H9 (cell line): ENCODE results near the gene SDR42E1. TPM values are rescaled to one million over a fixed set of nuclear protein-coding genes. Genes with fewer than 3 reads are reported as not detected.

Experiments
- DNase-seq: peaks from one replicate; pipeline ENCODE4 v3.0.0-alpha.2; 2017
- H2AFZ ChIP-seq: one replicate; pipeline ENCODE4 v1.6.1; 2013; ENCODE audit warnings: mild to moderate bottlenecking, low read length, control low read depth, moderate library complexity
- H2AK5ac ChIP-seq: 2 replicates; pipeline ENCODE4 v1.6.1; 2013; ENCODE audit warnings: low read length, control low read depth, mixed read lengths; ENCODE audit not compliant: insufficient read length
- H2BK120ac ChIP-seq: one replicate; pipeline ENCODE4 v1.6.1; 2013; ENCODE audit warnings: low read depth, mild to moderate bottlenecking, low read length, control low read depth, inconsistent platforms; ENCODE audit not compliant: poor library complexity, severe bottlenecking
- H2BK12ac ChIP-seq: 2 replicates; pipeline ENCODE4 v1.6.1; 2013; ENCODE audit warnings: low read length, control low read depth, mixed read lengths, low read depth; ENCODE audit not compliant: insufficient read length
- H2BK15ac ChIP-seq: 2 replicates; pipeline ENCODE4 v1.6.1; 2013; ENCODE audit warnings: low read depth, low read length, control low read depth
- H2BK20ac ChIP-seq: one replicate; pipeline ENCODE4 v1.6.1; 2013; ENCODE audit warnings: low read depth, mild to moderate bottlenecking, low read length, control low read depth, inconsistent platforms; ENCODE audit not compliant: poor library complexity, severe bottlenecking
- H2BK5ac ChIP-seq: 2 replicates; pipeline ENCODE4 v1.6.1; 2013; ENCODE audit warnings: low read length, control low read depth, mixed read lengths; ENCODE audit not compliant: insufficient read length
- H3K14ac ChIP-seq: 2 replicates; pipeline ENCODE4 v1.6.1; 2013; ENCODE audit warnings: low read length, control low read depth; ENCODE audit not compliant: insufficient read depth
- H3K18ac ChIP-seq: 2 replicates; pipeline ENCODE4 v1.6.1; 2013; ENCODE audit warnings: low read depth, mild to moderate bottlenecking, mixed read lengths, low read length, control low read depth; ENCODE audit not compliant: insufficient read length
- H3K23ac ChIP-seq: 2 replicates; pipeline ENCODE4 v1.6.1; 2013; ENCODE audit warnings: low read length, control low read depth, mixed read lengths, low read depth; ENCODE audit not compliant: insufficient read length
- H3K23me2 ChIP-seq: 2 replicates; pipeline ENCODE4 v1.6.1; 2013; ENCODE audit warnings: low read depth, mild to moderate bottlenecking, mixed read lengths, low read length, control low read depth; ENCODE audit not compliant: insufficient read length, poor library complexity, severe bottlenecking
- H3K27ac ChIP-seq: 2 replicates; pipeline ENCODE4 v1.5.1; 2013; ENCODE audit warnings: low read length, control low read depth, mixed read lengths, low read depth; ENCODE audit not compliant: insufficient read length
- H3K27me3 ChIP-seq: 2 replicates; pipeline ENCODE4 v1.6.1; 2013; ENCODE audit warnings: low read length, control low read depth, inconsistent platforms; ENCODE audit not compliant: insufficient read depth
- H3K4ac ChIP-seq: 2 replicates; pipeline ENCODE4 v1.6.1; 2013; ENCODE audit warnings: low read depth, mild to moderate bottlenecking, control low read depth, inconsistent platforms, low read length, moderate library complexity
- H3K4me1 ChIP-seq: 2 replicates; pipeline ENCODE4 v1.6.1; 2013; ENCODE audit warnings: low read length, control low read depth, inconsistent platforms; ENCODE audit not compliant: insufficient read depth
- H3K4me2 ChIP-seq: 2 replicates; pipeline ENCODE4 v1.6.1; 2013; ENCODE audit warnings: low read length, control low read depth, mixed read lengths; ENCODE audit not compliant: insufficient read length, insufficient read depth
- H3K56ac ChIP-seq: 2 replicates; pipeline ENCODE4 v1.6.1; 2013; ENCODE audit warnings: low read depth, mild to moderate bottlenecking, mixed read lengths, low read length, control low read depth; ENCODE audit not compliant: insufficient read length
- H3K79me1 ChIP-seq: 2 replicates; pipeline ENCODE4 v1.6.1; 2013; ENCODE audit warnings: low read depth, mild to moderate bottlenecking, moderate library complexity, low read length, control low read depth, inconsistent platforms; ENCODE audit not compliant: insufficient read depth, poor library complexity, severe bottlenecking
- H3K79me2 ChIP-seq: 2 replicates; pipeline ENCODE4 v1.6.1; 2013; ENCODE audit warnings: low read length, control low read depth, inconsistent platforms; ENCODE audit not compliant: insufficient read depth
- H3K9ac ChIP-seq: 2 replicates; pipeline ENCODE4 v1.6.1; 2013; ENCODE audit warnings: low read length, control low read depth, mixed read lengths; ENCODE audit not compliant: insufficient read length; ENCODE audit errors: extremely low read depth
- H3K9me3 ChIP-seq: one replicate; pipeline ENCODE4 v1.6.1; 2013; ENCODE audit warnings: low read depth, low read length, inconsistent platforms; ENCODE audit not compliant: control insufficient read depth
- H3T11ph ChIP-seq: one replicate; pipeline ENCODE4 v1.6.1; 2013; ENCODE audit warnings: mild to moderate bottlenecking, low read length, control low read depth, inconsistent platforms
- H4K20me1 ChIP-seq: one replicate; pipeline ENCODE4 v1.6.1; 2013; ENCODE audit not compliant: control insufficient read depth, insufficient read length, insufficient read depth
- H4K5ac ChIP-seq: 2 replicates; pipeline ENCODE4 v1.6.1; 2013; ENCODE audit warnings: low read depth, mild to moderate bottlenecking, mixed read lengths, low read length, control low read depth; ENCODE audit not compliant: insufficient read length
- H4K8ac ChIP-seq: replicated peaks from 2 replicates; pipeline ENCODE4 v1.6.1; 2013; ENCODE audit warnings: low read length, control low read depth, mixed read lengths, low read depth; ENCODE audit not compliant: insufficient read length
- H4K91ac ChIP-seq: 2 replicates; pipeline ENCODE4 v1.6.1; 2013; ENCODE audit warnings: low read depth, mild to moderate bottlenecking, moderate library complexity, mixed read lengths, low read length, control low read depth; ENCODE audit not compliant: insufficient read length
- H3K27ac Mint-ChIP-seq, 3 experiments: 2 replicates in 2 of 3; 3 replicates in 1 of 3; pipeline ENCODE4 v1.8.0; 2020 to 2021; ENCODE audit warnings: mixed read lengths in 3 of 3, mild to moderate bottlenecking in 1 of 3, moderate library complexity in 1 of 3
- H3K27me3 Mint-ChIP-seq: 2 replicates; pipeline ENCODE4 v1.8.0; 2021; ENCODE audit warnings: low read depth, mild to moderate bottlenecking, moderate library complexity, mixed read lengths
- H3K36me3 Mint-ChIP-seq, 3 experiments: 2 replicates in 2 of 3; 3 replicates in 1 of 3; pipeline ENCODE4 v1.8.0; 2020 to 2021; ENCODE audit warnings: low read depth in 3 of 3, mixed read lengths in 3 of 3; ENCODE audit not compliant: insufficient read depth in 1 of 3
- H3K4me1 Mint-ChIP-seq, 2 experiments: 2 replicates each; pipeline ENCODE4 v1.8.0; 2020; ENCODE audit warnings: mixed read lengths in 2 of 2
- H3K4me3 Mint-ChIP-seq, 2 experiments: 2 replicates in 1 of 2; 3 replicates in 1 of 2; pipeline ENCODE4 v1.8.0; 2020 to 2021; ENCODE audit warnings: mild to moderate bottlenecking in 2 of 2, mixed read lengths in 2 of 2, moderate library complexity in 1 of 2
- H3K9me3 Mint-ChIP-seq, 2 experiments: 2 replicates in 1 of 2; 3 replicates in 1 of 2; pipeline ENCODE4 v1.8.0; 2020; ENCODE audit warnings: mild to moderate bottlenecking in 2 of 2, mixed read lengths in 2 of 2, moderate library complexity in 1 of 2
- CTCF ChIP-seq: fragments of 200-600 bp; sonication (generic); conservative IDR thresholded peaks from 3 replicates; pipeline ENCODE4 v1.8.0; 2021; ENCODE audit warnings: antibody characterized with exemption, mild to moderate bottlenecking
- WGBS: extraction: QIAGEN DNeasy Blood & Tissue Kit; methylation state at CpG from one replicate; pipeline ENCODE4 v1.1.7; 2013; ENCODE audit warnings: missing lambda C conversion rate, low lambda C conversion rate, mixed read lengths; ENCODE audit not compliant: insufficient read length; ENCODE audit errors: extremely low coverage; 5-methylcytosine and 5-hydroxymethylcytosine counted together
- total RNA-seq: library from RNA; stranded (reverse); gene quantifications from 2 replicates; pipeline ENCODE4 v1.2.1, GENCODE V29; 2021

The SDR42E1 gene
- total RNA-seq, 1 experiment from 2014 or later: not detected

- DNase-seq: no peak
- TF ChIP-seq CTCF: no peak
- Histone ChIP-seq H3K23ac (no peak overlapping the region), H4K8ac (no peak overlapping the region), H3K79me1 (no peaks in the 10 kb centered on the region), H3K79me2 (no peaks in the 10 kb centered on the region), H3K56ac (no peak overlapping the region), H2BK20ac (no peak overlapping the region), H2AK5ac (no peak overlapping the region), H3K4me2 (no peak overlapping the region), H3T11ph (no peak overlapping the region), H2BK120ac (no peak overlapping the region), H3K23me2 (no peaks in the 10 kb centered on the region), H3K14ac (no peak overlapping the region), H3K18ac (no peak overlapping the region), H4K20me1 (no peaks in the 10 kb centered on the region), H4K91ac (no peak overlapping the region), H2AFZ (no peak overlapping the region), H2BK12ac (no peak overlapping the region), H2BK5ac (no peak overlapping the region), H2BK15ac (no peak overlapping the region), H3K27ac (no peak overlapping the region), H3K4ac (no peak overlapping the region), H4K5ac (no peak overlapping the region), H3K4me1 (no peaks in the 10 kb centered on the region), H3K9ac (no peak overlapping the region), H3K9me3 (no peaks in the 10 kb centered on the region), H3K27me3 (no peaks in the 10 kb centered on the region)
- H3K36me3 Mint-ChIP-seq: no peaks in the 10 kb centered on the region
- no peak overlapping the region for H3K27ac Mint-ChIP-seq
- peaks cover 0 to 3% of the 10 kb centered on the region in 2 experiments; a peak in 2 of 5 replicates for H3K9me3 Mint-ChIP-seq
- H3K4me1 Mint-ChIP-seq: no peaks in the 10 kb centered on the region
- no peak overlapping the region for H3K4me3 Mint-ChIP-seq
- no CpG with 5 or more reads among the region's 7 CpGs for WGBS
- H3K27me3 Mint-ChIP-seq: peaks cover 16% of the 10 kb centered on the region
Observed at GRCh38 chr16:82023206-82023605, 11.9 kb upstream of the SDR42E1 start.
